Endodermal cell (in vitro differentiated cells): ENCODE data around the gene CALHM3. TPM values are rescaled to one million over a fixed set of nuclear protein-coding genes. Genes with fewer than 3 reads are reported as not detected.

Source experiments
- DNase-seq: peaks from one replicate; pipeline ENCODE4 v3.0.0-alpha.2; 2017
- H3K27ac ChIP-seq: 2 replicates; pipeline ENCODE4 v1.5.1; 2013; ENCODE audit warnings: mild to moderate bottlenecking, low read depth, low read length, moderate library complexity
- H3K27me3 ChIP-seq: 2 replicates; pipeline ENCODE4 v1.6.1; 2013; ENCODE audit warnings: mild to moderate bottlenecking, low read length, moderate library complexity; ENCODE audit not compliant: insufficient read depth, control insufficient read depth, poor library complexity, severe bottlenecking
- H3K36me3 ChIP-seq: 2 replicates; pipeline ENCODE4 v1.7.0; 2013; ENCODE audit warnings: mild to moderate bottlenecking, low read length, moderate library complexity; ENCODE audit not compliant: control insufficient read depth, insufficient read depth
- H3K4me1 ChIP-seq: one replicate; pipeline ENCODE4 v1.7.0; 2013; ENCODE audit warnings: low read length; ENCODE audit not compliant: control insufficient read depth, insufficient read depth
- H3K4me3 ChIP-seq: 2 replicates; pipeline ENCODE4 v1.5.1; 2013; ENCODE audit warnings: mild to moderate bottlenecking, low read length, moderate library complexity
- H3K9ac ChIP-seq: 2 replicates; pipeline ENCODE4 v1.6.1; 2013; ENCODE audit warnings: mild to moderate bottlenecking, low read length, moderate library complexity; ENCODE audit not compliant: poor library complexity, severe bottlenecking; ENCODE audit errors: extremely low read depth
- H3K9me3 ChIP-seq: 2 replicates; pipeline ENCODE4 v1.6.1; 2013; ENCODE audit warnings: mild to moderate bottlenecking, low read length, moderate library complexity; ENCODE audit not compliant: control insufficient read depth
- H3K27ac Mint-ChIP-seq: 2 replicates; pipeline ENCODE4 v1.8.0; 2020; ENCODE audit warnings: mixed read lengths
- H3K27me3 Mint-ChIP-seq: 2 replicates; pipeline ENCODE4 v1.8.0; 2021; ENCODE audit warnings: mild to moderate bottlenecking, mixed read lengths; ENCODE audit not compliant: insufficient read depth
- H3K36me3 Mint-ChIP-seq: 2 replicates; pipeline ENCODE4 v1.8.0; 2020; ENCODE audit warnings: low read depth, mixed read lengths
- H3K4me1 Mint-ChIP-seq: 2 replicates; pipeline ENCODE4 v1.8.0; 2020; ENCODE audit warnings: mixed read lengths
- H3K4me3 Mint-ChIP-seq: 2 replicates; pipeline ENCODE4 v1.8.0; 2020; ENCODE audit warnings: mild to moderate bottlenecking, moderate library complexity, mixed read lengths
- H3K9me3 Mint-ChIP-seq: 2 replicates; pipeline ENCODE4 v1.8.0; 2020; ENCODE audit warnings: mild to moderate bottlenecking, mixed read lengths
- WGBS, 2 experiments: methylation state at CpG; one replicate each; pipeline versions ENCODE4 v1.1.5 to v1.1.7; 2013; ENCODE audit warnings: missing lambda C conversion rate in 2 of 2, mixed read lengths in 1 of 2; ENCODE audit not compliant: insufficient coverage in 1 of 2, insufficient read length in 1 of 2; 5-methylcytosine and 5-hydroxymethylcytosine counted together
- total RNA-seq, 2 donors: library from RNA; stranded (reverse); fragmentation: NEBNext Ultra II Directional in 1 of 2; extraction: Animal tissue kit (Norgen Biotek cat#: 25700) in 1 of 2; gene quantifications; 2 replicates in 1 of 2; 3 replicates in 1 of 2; pipeline ENCODE4 v1.2.1, GENCODE V29; 2021
- TF ChIP-seq, protein P1 (sequence below): fragments of 200-600 bp; sonication (generic); conservative IDR thresholded peaks from 2 replicates; pipeline ENCODE4 v1.5.0; 2021; ENCODE audit warnings: antibody characterized with exemption, mild to moderate bottlenecking

The CALHM3 gene
- total RNA-seq, 2 donors from 2014 or later, result not detected

DNA sequence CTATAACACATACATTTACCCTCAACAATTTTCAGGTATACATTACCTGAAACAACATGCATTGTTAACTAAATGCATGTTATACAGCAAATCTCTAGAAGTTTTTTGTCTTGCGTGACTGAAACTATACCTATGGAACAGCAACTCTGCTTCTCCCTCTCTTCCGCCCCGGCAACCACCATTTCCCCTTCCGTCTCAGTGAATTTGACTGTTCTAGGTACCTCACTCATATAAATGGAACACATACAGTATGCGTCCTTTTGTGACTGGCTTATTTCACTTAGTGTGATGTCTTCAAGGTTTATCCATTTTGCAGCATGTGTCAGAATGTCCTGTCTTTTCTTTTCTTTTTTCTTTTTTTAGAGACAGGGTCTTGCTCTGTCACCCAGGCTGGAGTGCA is 49.4 kb downstream of the CALHM3 start:
- Mint-ChIP-seq H3K4me3 (no peak overlapping the region), H3K27me3 (no peaks in the 10 kb centered on the region), H3K4me1 (no peaks in the 10 kb centered on the region), H3K36me3 (peaks cover 76% of the 10 kb centered on the region), H3K9me3 (no peaks in the 10 kb centered on the region), H3K27ac (no peak overlapping the region)
- no peaks in the 10 kb centered on the region for H3K4me1 ChIP-seq
- H3K27ac ChIP-seq, result no peak overlapping the region
- H3K4me3 ChIP-seq, result no peak overlapping the region
- WGBS, 2 experiments, result 93 to 98% methylated on average over 5 of the region's 5 CpGs
- TF ChIP-seq, protein P1, sequence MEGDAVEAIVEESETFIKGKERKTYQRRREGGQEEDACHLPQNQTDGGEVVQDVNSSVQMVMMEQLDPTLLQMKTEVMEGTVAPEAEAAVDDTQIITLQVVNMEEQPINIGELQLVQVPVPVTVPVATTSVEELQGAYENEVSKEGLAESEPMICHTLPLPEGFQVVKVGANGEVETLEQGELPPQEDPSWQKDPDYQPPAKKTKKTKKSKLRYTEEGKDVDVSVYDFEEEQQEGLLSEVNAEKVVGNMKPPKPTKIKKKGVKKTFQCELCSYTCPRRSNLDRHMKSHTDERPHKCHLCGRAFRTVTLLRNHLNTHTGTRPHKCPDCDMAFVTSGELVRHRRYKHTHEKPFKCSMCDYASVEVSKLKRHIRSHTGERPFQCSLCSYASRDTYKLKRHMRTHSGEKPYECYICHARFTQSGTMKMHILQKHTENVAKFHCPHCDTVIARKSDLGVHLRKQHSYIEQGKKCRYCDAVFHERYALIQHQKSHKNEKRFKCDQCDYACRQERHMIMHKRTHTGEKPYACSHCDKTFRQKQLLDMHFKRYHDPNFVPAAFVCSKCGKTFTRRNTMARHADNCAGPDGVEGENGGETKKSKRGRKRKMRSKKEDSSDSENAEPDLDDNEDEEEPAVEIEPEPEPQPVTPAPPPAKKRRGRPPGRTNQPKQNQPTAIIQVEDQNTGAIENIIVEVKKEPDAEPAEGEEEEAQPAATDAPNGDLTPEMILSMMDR, result no peak
- H3K9me3 ChIP-seq, result no peaks in the 10 kb centered on the region
- H3K36me3 ChIP-seq, result peaks cover 90% of the 10 kb centered on the region
- DNase-seq, result no peak
- H3K9ac ChIP-seq, result no peak overlapping the region
- H3K27me3 ChIP-seq, result no peaks in the 10 kb centered on the region

- TF ChIP-seq, protein P1, result no peak
- Histone ChIP-seq H3K9ac (no peak overlapping the region), H3K9me3 (no peaks in the 10 kb centered on the region), H3K4me3 (no peak overlapping the region), H3K36me3 (peaks cover 90% of the 10 kb centered on the region), H3K27me3 (no peaks in the 10 kb centered on the region), H3K27ac (no peak overlapping the region), H3K4me1 (no peaks in the 10 kb centered on the region)
- H3K27me3 Mint-ChIP-seq, result no peaks in the 10 kb centered on the region
- WGBS, 2 experiments, result 93 to 100% methylated on average over 3 to 5 of the region's 5 CpGs
- H3K27ac Mint-ChIP-seq, result no peak overlapping the region
- no peaks in the 10 kb centered on the region for H3K9me3 Mint-ChIP-seq
- H3K36me3 Mint-ChIP-seq, result peaks cover 80% of the 10 kb centered on the region
- no peak for DNase-seq
- no peak overlapping the region for H3K4me3 Mint-ChIP-seq
- H3K4me1 Mint-ChIP-seq, result no peaks in the 10 kb centered on the region
These were observed 49.9 kb downstream of the CALHM3 start for GRCh38 chr10:103428989-103429643.

DNA sequence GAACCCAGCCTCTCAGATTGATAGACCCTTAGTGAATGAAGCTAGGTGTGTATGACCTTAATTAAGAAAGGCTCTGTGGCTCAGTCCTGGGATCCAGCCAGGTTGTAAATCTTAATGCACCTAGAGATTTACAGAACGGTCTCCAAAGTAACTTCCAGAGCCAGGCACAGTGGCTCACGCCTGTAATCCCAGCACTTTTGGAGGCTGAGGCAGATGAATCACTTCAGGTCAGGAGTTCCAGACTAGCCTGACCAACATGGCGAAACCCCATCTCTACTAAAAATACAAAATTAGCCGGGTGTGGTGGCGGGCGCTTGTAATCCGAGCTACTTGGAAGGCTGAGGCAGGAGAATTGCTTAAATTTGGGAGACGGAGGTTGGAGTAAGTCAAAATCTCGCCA is 51.2 kb downstream of the CALHM3 start:
- Histone ChIP-seq H3K36me3 (peaks cover 90% of the 10 kb centered on the region), H3K9me3 (no peaks in the 10 kb centered on the region), H3K27me3 (no peaks in the 10 kb centered on the region), H3K4me3 (no peak overlapping the region), H3K4me1 (no peaks in the 10 kb centered on the region), H3K9ac (no peak overlapping the region), H3K27ac (no peak overlapping the region)
- Mint-ChIP-seq H3K9me3 (no peaks in the 10 kb centered on the region), H3K4me3 (no peak overlapping the region), H3K27ac (no peak overlapping the region), H3K36me3 (peaks cover 83% of the 10 kb centered on the region), H3K27me3 (no peaks in the 10 kb centered on the region), H3K4me1 (no peaks in the 10 kb centered on the region)
- WGBS, 2 experiments, result 89 to 96% methylated on average over 2 to 9 of the region's 9 CpGs
- TF ChIP-seq, protein P1, result no peak
- DNase-seq, result no peak
